ENCODE data around the gene ZNF546. TPM values are rescaled to one million over a fixed set of nuclear protein-coding genes. Genes with fewer than 3 reads are reported as not detected.

ZNF546 gene
- 10 to 100 TPM in 3 of 9 donors, 1 to 10 TPM in 6; 5.3 to 15.0 (median 9.0) TPM for total RNA-seq
- polyA plus RNA-seq, result 1 to 10 TPM; 4.0 to 5.1 (median 4.4) TPM
- long read RNA-seq, donor 1, partial matches to known transcripts, result 183 of 183 reads
- long read RNA-seq, donor 1, other reads (novel, unspliced or antisense), result 0 of 183 reads
- long read RNA-seq, donor 2, result 0 reads
- long read RNA-seq, donor 3, result 0 reads
- long read RNA-seq, donor 4, partial matches to known transcripts, result 0 of 2 reads
- long read RNA-seq, donor 4, other reads (novel, unspliced or antisense), result 2 of 2 reads
- long read RNA-seq, donor 5, partial matches to known transcripts, result 0 of 4 reads
- long read RNA-seq, donor 5, other reads (novel, unspliced or antisense), result 0 of 4 reads
- long read RNA-seq, donor 6, partial matches to known transcripts, result 0 of 2 reads
- long read RNA-seq, donor 6, other reads (novel, unspliced or antisense), result 0 of 2 reads
- long read RNA-seq, donor 7, result 0 reads
- long read RNA-seq, donor 8, partial matches to known transcripts, result 0 of 1 reads
- long read RNA-seq, donor 8, other reads (novel, unspliced or antisense), result 0 of 1 reads
- long read RNA-seq, donor 9, result 0 reads
- long read RNA-seq, donor 10, result 0 reads

DNA sequence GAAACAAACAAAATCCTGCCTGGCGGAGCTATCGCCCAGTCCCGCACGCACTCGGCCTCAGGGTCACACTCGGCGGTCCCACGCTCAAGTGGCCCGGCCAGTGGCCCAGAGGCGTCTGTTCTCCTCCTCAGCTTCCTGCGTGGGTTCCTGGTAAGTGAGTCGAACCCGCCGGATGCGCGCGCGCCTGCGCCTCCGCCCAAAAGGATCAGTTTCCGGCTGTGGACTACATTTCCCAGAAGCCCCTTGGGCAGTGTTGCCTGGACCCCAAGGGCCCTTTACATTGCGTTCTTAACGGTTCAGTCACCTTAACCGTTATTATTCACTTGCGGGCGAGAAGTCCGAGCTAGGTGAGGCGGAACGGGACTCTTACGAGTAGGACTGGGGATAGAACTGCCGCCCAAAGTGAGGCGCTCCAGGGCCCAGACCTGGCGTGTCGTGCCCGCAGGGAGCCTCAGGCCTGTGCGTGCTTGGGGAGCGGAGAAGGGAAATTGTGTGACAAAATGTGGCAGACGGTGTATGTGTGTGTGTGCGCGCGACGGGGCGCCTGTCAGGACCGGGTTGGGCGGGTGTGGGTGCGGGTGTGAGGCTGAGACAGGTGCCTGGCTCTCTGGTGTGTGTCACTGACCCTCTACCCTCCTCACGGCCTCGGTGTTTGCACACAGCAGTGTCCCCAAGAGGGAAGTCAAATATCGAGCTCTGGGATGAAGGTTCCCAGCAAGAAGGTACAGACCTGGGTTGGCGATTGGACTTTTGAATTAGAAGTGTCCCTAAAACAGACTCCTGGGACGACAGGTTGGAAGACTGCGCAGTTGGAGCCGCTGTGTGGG lies at the start of gene ZNF546:
Gene ZNF546 (plus strand): TSS at position 250 of the 827 bp plus-strand sequence. CDS start 1,267 bp downstream, outside the sequence.
- WGBS, 4 donors, result 4 to 34% (median 5%) methylated on average over 4 to 53 of the region's 53 CpGs
- intact Hi-C loops (cut with DNase I), result no loop called here
- no peaks in the 10 kb centered on the region for H3K36me3 ChIP-seq (replicated peaks in 1 of 2)
- peak within 1 kb of the TSS; percentile 59 to 91 (median 84) for H3K27ac ChIP-seq
- TF ChIP-seq CTCF (IDR thresholded peaks at IDR 0.05) (no peak), POLR2A (IDR thresholded peaks at IDR 0.05) (peak; percentile 67 to 93)
- peak; percentile 90 to 97 (median 92) for DNase-seq
- H3K4me3 ChIP-seq, result peak within 1 kb of the TSS; percentile 29 to 79 (median 62)
- H3K4me1 ChIP-seq (replicated peaks in 1 of 2), result peaks cover 8 to 16% of the 10 kb centered on the region in 2 donors
- no peaks in the 10 kb centered on the region for H3K27me3 ChIP-seq
- no peaks in the 10 kb centered on the region for H3K9me3 ChIP-seq (replicated peaks in 1 of 3)

DNA sequence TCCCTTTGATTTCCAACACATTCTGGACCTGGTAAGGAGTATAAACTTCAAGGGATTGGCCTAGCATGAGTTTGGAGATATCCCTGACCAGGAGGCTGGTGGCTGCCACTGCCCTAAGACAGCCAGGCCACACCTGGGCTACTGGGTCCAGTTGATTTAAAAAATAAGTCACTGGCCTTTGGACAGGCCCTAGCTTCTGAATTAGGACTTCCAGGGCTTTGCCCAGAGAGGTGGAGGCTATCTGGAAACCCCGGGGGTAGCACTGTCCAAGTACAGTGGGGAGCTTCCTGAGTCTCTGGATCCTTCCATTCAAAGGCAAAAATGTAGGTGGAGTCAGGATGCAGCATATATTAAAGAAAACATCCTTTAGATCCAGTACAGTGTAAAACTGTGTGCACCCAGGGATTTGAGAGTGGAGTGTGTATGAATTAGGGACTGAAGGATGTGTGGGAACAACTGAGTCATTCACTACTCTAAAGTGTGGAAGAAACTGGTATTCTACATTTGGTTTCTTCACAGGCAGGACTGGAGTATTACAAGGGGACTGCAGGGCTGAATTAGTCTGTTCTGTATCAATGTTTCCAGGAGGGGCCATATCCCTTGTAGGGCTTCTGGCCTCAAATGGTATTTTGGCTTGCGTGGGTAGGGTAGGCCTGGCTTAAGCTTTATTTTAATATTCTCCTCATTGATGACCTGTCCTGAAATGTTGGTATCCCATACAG lies 47.7 kb upstream of the ZNF546 start:
- H3K4me3 ChIP-seq, result no peak overlapping the region
- H3K9me3 ChIP-seq (replicated peaks in 1 of 3), result no peaks in the 10 kb centered on the region
- TF ChIP-seq POLR2A (IDR thresholded peaks at IDR 0.05) (no peak), CTCF (IDR thresholded peaks at IDR 0.05) (no peak)
- H3K27ac ChIP-seq, result no peak overlapping the region
- no peaks in the 10 kb centered on the region for H3K27me3 ChIP-seq
- no peaks in the 10 kb centered on the region for H3K36me3 ChIP-seq (replicated peaks in 1 of 2)
- 80 to 95% (median 91%) methylated on average over 2 of the region's 2 CpGs for WGBS, 4 donors
- peak in 1 of 7 donors; percentile 3 for DNase-seq
- intact Hi-C loops (cut with DNase I), result no loop called here
- H3K4me1 ChIP-seq (replicated peaks in 1 of 2), result peaks cover 0 to 7% of the 10 kb centered on the region in 2 donors

DNA sequence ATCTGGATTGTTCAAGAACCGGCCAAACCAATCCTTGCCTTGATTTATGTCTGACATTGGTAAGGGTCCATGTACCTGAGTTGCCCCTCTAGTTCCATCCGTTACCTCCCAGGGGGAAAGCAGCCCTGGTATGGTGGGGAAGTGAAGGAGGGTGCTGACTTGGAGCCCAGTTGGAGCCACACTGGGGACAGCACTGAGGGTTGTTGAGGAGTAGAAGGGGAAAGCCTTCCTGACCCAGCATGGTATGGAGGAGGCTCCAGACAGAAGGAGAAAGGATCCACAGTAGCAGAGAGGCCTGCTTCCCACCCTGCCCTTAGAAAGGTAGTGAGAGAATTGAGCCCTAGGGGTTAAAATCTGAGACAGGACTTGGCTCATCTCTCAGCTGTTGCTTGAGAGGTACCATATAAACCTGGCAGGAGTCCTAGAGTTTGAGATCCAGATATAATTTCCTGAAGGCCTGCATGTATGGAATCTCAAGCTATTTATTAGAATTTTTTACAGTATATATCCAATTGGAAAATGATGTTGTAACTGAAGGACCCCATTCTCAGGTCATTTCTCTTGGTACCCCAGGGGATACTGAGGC lies 45.7 kb upstream of the ZNF546 start:
- no peak for DNase-seq

More for the DNA sequence above, 45.7 kb upstream of the ZNF546 start:
- peaks cover 0 to 7% of the 10 kb centered on the region in 2 donors for H3K4me1 ChIP-seq (replicated peaks in 1 of 2)
- H3K9me3 ChIP-seq (replicated peaks in 1 of 3), result no peaks in the 10 kb centered on the region
- H3K27me3 ChIP-seq, result no peaks in the 10 kb centered on the region
- no peaks in the 10 kb centered on the region for H3K36me3 ChIP-seq (replicated peaks in 1 of 2)
- H3K4me3 ChIP-seq, result no peak overlapping the region
- 81 to 88% (median 86%) methylated on average over 2 of the region's 2 CpGs for WGBS, 4 donors
- no peak overlapping the region for H3K27ac ChIP-seq
- no peak for TF ChIP-seq POLR2A (IDR thresholded peaks at IDR 0.05)
- TF ChIP-seq CTCF (IDR thresholded peaks at IDR 0.05), result no peak
- intact Hi-C loops (cut with DNase I), result no loop called here

Measured in adrenal gland (tissue), 19 donors.